Nephron (organoid): Measurements from ENCODE around the gene LRPAP1.

Experiments
- H3K27ac Mint-ChIP-seq, 3 experiments: 2 replicates each; pipeline ENCODE4 v1.8.0; 2020; ENCODE audit warnings: mixed read lengths in 3 of 3, mild to moderate bottlenecking in 2 of 3, moderate library complexity in 1 of 3
- H3K27me3 Mint-ChIP-seq: 2 replicates; pipeline ENCODE4 v1.8.0; 2021; ENCODE audit warnings: low read depth, mild to moderate bottlenecking, moderate library complexity, mixed read lengths
- H3K36me3 Mint-ChIP-seq: 2 replicates; pipeline ENCODE4 v1.8.0; 2020; ENCODE audit warnings: low read depth, mixed read lengths
- H3K4me1 Mint-ChIP-seq: 2 replicates; pipeline ENCODE4 v1.8.0; 2020; ENCODE audit warnings: mixed read lengths
- H3K4me3 Mint-ChIP-seq, 3 experiments: 2 replicates each; pipeline ENCODE4 v1.8.0; 2020; ENCODE audit warnings: mild to moderate bottlenecking in 3 of 3, mixed read lengths in 3 of 3, moderate library complexity in 2 of 3
- H3K9me3 Mint-ChIP-seq: 2 replicates; pipeline ENCODE4 v1.8.0; 2020; ENCODE audit warnings: mixed read lengths
- TF ChIP-seq, protein P1 (sequence below), 3 experiments: fragments of 200-600 bp; sonication (generic); IDR thresholded peaks; one replicate each; pipeline ENCODE4 v1.5.0; 2021; ENCODE audit warnings: antibody characterized with exemption in 3 of 3; ENCODE audit not compliant: unreplicated experiment in 3 of 3

Gene LRPAP1

DNA sequence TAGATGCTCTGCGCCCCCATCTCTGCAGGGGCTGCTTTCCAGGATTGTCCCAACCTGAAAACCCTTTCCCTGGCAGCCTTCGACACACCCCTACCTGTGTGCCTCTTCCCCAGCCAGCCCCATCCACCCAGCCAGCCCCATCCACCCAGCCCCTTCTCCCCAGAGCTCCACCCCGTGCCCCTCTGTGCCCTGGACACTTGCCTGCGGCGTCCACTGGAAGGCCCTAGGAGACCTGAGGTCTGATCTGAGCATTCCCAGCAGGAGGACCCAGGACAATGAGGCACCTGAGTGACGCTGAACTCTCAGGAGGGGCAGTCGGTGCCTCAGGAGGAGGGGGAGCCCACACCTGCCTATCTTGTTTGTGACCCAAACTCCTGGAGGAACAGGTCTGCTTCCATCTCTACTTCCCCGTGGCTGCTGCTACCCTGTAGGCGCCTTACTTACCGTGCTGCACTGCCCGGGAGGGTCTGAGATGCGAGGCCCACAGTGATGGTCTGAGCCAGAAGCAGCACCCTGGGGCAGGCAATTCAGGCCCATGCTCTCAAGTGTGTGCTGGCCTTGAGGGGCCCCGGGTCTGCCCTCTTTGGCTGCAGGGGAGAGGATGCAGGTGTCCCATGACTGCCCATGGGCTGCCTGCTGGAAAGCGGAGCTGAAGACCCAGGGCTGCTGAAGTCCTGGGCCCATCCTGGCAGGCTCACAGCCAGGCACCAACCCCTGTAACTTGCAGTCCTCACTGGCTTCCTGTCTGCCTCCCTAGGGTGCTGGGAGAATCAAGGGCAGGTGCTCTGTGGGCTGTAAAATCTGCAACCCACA lies 4.9 kb downstream of the LRPAP1 start:
- no peaks in the 10 kb centered on the region for H3K27me3 Mint-ChIP-seq
- TF ChIP-seq, protein P1, sequence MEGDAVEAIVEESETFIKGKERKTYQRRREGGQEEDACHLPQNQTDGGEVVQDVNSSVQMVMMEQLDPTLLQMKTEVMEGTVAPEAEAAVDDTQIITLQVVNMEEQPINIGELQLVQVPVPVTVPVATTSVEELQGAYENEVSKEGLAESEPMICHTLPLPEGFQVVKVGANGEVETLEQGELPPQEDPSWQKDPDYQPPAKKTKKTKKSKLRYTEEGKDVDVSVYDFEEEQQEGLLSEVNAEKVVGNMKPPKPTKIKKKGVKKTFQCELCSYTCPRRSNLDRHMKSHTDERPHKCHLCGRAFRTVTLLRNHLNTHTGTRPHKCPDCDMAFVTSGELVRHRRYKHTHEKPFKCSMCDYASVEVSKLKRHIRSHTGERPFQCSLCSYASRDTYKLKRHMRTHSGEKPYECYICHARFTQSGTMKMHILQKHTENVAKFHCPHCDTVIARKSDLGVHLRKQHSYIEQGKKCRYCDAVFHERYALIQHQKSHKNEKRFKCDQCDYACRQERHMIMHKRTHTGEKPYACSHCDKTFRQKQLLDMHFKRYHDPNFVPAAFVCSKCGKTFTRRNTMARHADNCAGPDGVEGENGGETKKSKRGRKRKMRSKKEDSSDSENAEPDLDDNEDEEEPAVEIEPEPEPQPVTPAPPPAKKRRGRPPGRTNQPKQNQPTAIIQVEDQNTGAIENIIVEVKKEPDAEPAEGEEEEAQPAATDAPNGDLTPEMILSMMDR (IDR thresholded peaks at IDR 0.05; ENCODE audit: unreplicated experiment in 3 of 3), result no peak
- peaks cover 19% of the 10 kb centered on the region for H3K36me3 Mint-ChIP-seq
- no peaks in the 10 kb centered on the region for H3K9me3 Mint-ChIP-seq
- peak overlapping the region in 1 of 3 experiments; percentile 88 for H3K27ac Mint-ChIP-seq
- peaks cover 15% of the 10 kb centered on the region for H3K4me1 Mint-ChIP-seq
- no peak overlapping the region for H3K4me3 Mint-ChIP-seq

DNA sequence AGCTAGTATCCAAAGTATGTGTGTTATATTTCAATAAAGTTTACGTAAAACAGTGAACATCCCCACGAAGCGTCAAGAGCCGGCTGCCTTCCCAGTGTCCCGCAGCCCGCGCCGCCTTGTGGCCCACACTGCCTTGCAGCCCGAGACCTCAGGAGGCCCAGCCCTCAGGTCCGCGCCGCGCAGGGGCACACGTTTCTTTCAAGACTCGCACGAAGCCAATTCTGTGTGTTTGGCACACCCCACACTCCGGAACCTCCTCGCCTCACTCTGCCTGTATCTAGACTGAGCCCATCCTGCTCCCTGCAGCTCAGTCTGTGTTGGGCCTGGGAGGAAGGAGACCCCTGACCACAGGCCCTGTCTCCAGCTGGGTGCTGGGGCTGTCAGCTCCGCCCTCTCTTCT lies 5.8 kb downstream of the LRPAP1 start:
- no peaks in the 10 kb centered on the region for H3K27me3 Mint-ChIP-seq
- peaks cover 13% of the 10 kb centered on the region for H3K4me1 Mint-ChIP-seq
- peak overlapping the region in 1 of 3 experiments; percentile 88 for H3K27ac Mint-ChIP-seq
- H3K9me3 Mint-ChIP-seq, result no peaks in the 10 kb centered on the region
- H3K36me3 Mint-ChIP-seq, result peaks cover 19% of the 10 kb centered on the region
- TF ChIP-seq, protein P1 (IDR thresholded peaks at IDR 0.05; ENCODE audit: unreplicated experiment in 3 of 3), result no peak
- no peak overlapping the region for H3K4me3 Mint-ChIP-seq

DNA sequence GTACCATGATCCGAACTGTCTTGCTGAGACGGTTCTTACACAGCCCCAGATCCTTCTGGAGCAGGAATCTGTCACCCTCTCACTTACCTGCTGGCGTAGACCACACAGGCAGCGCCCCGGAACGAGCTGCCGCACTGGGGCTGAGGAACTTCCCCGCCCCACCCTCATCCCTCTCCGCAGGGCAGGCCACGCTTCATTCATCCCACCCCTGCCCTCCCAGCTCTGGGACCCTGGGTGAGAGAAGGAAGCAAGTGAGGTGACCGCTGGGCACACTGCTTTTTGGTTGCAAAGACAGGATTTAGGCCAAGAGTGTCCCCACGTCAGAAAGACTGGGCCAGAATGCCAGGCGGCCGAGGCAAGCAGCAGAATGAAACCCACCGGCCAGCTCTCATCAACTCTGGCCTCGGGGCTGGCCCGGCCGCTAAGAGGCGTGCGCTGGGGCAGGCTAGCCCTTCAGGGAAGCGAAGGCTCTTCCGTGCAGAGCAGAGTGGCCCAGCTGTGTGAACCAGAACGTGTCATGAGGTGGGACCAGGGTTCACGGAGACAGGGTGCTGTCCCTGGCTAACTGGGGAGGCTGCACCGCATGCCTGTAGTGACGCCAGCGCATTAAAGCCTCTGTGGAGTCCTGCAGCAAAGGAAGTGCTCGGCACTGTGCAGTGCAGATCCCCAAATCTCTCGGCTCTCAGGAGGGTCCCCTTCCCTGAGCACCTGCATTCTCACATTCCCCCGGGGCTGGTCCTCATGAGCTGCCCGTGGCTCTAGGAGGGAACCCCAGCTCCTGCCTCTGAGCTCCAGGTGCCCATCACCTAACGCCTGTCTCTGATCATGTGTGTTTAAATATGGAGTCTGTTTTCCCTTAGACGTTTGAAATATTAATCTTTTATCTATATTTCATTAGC lies 6.4 kb downstream of the LRPAP1 start:
- Mint-ChIP-seq H3K27ac (peak overlapping the region in 1 of 3 experiments; percentile 44), H3K4me3 (no peak overlapping the region), H3K27me3 (no peaks in the 10 kb centered on the region), H3K9me3 (no peaks in the 10 kb centered on the region), H3K36me3 (peaks cover 15% of the 10 kb centered on the region), H3K4me1 (peaks cover 8% of the 10 kb centered on the region)
- TF ChIP-seq, protein P1 (IDR thresholded peaks at IDR 0.05; ENCODE audit: unreplicated experiment in 3 of 3), result no peak

DNA sequence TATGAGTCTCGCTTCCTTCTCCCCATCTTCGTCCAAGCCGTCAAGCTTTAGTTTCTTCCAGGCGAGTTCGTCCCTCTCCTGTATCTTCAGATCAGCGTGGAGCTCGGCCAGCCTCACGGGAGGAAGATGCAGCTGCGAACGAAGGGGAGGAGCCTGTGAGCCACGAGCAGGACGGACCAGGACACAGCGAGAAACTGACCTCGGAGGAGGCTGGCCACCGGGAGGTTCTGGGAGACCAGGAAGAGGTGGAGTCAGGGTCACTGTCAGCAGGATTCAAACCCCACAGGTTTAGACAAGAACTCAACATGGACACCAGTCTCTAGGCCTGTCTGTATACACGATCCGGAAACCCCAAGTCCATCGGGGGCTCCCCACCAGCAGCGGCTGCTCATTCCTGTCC lies 7.3 kb downstream of the LRPAP1 start:
- peaks cover 19% of the 10 kb centered on the region for H3K36me3 Mint-ChIP-seq
- peaks cover 15% of the 10 kb centered on the region for H3K4me1 Mint-ChIP-seq
- no peaks in the 10 kb centered on the region for H3K27me3 Mint-ChIP-seq
- TF ChIP-seq, protein P1 (IDR thresholded peaks at IDR 0.05; ENCODE audit: unreplicated experiment in 3 of 3), result no peak
- no peaks in the 10 kb centered on the region for H3K9me3 Mint-ChIP-seq
- peak overlapping the region in 1 of 3 experiments; percentile 16 for H3K4me3 Mint-ChIP-seq
- H3K27ac Mint-ChIP-seq, result peak overlapping the region in 1 of 3 experiments; percentile 44

DNA sequence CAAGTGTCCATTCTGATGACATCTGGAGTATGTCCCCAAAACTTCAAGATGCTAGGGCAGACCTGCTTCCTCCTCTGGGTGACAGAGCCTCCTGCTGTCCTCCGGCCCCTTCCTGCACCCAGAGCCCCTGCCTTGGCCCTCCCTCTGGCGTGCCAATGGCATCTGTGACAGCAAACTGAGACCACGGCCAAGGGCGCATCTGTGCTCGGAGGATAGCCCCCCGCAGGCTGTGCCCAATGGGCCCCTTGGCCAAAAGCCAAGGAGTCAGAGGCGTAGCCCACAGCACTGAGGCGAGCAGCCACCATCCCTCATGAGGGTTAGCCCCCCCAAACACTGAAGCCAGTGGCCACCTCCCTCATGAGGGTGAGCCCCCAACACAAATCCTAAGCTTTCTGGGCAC lies 7.9 kb downstream of the LRPAP1 start:
- H3K4me1 Mint-ChIP-seq, result peaks cover 15% of the 10 kb centered on the region
- H3K36me3 Mint-ChIP-seq, result peaks cover 22% of the 10 kb centered on the region
- TF ChIP-seq, protein P1 (IDR thresholded peaks at IDR 0.05; ENCODE audit: unreplicated experiment in 3 of 3), result no peak
- H3K4me3 Mint-ChIP-seq, result no peak overlapping the region
- H3K27ac Mint-ChIP-seq, result no peak overlapping the region
- H3K9me3 Mint-ChIP-seq, result no peaks in the 10 kb centered on the region
- no peaks in the 10 kb centered on the region for H3K27me3 Mint-ChIP-seq
